Activated T-cell treated with anti-CD3 and anti-CD28 coated beads, Interleukin-2, amount 50 U/mL, for 48 hours (primary cell): ENCODE measurements around the gene TAB3.

Experiments
- DNase-seq, 2 experiments: peaks; one replicate each; pipeline ENCODE4 v3.0.0-alpha.2; 2020

Gene TAB3

GRCh38 chrX:30889147-30890140 is at the start of gene TAB3:
TSS of gene TAB3 (minus strand) at chrX:30889254. CDS start at chrX:30859588, 29,666 bp downstream.
- peak; percentile 90 to 91 for DNase-seq

DNA sequence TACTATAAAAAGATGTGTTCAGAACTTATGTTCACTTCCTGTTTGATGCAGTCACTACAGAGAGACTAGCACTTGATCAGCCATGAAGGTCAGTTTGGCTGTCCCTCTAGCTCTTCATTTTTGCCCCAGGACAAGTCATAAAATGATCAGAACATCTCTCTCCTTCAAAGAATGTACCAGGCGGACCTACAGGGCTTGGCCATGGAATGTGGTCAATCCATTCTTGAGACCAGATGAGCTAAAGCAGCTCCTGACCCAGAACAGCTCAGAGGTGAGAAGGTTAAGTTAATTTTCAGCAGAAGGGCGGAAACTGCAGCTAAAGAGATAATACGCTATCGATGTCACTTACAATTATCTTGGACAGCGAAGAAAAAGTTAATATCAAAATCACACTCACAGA is 49.2 kb upstream of the TAB3 start:
- no peak for DNase-seq

DNA sequence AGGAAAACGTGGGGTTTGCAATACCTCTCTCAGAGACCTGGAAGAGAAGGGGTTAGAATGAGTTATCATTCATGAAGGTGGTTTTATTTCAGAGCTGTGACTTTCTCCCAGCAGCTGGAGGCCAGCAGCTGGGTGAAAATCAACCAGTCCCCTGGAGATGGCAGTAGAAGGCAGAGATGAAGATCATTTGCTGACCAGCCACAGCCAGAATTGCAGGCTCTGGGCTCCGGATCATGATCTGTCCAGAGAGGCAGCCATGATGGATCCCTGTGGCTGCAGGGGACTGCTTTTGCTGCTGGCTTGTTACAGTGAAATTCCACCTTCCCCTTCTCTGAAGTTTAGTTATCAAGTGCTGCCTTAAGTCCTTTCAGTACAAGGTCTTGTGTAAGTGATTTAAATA is 46.9 kb upstream of the TAB3 start:
- no peak for DNase-seq

DNA sequence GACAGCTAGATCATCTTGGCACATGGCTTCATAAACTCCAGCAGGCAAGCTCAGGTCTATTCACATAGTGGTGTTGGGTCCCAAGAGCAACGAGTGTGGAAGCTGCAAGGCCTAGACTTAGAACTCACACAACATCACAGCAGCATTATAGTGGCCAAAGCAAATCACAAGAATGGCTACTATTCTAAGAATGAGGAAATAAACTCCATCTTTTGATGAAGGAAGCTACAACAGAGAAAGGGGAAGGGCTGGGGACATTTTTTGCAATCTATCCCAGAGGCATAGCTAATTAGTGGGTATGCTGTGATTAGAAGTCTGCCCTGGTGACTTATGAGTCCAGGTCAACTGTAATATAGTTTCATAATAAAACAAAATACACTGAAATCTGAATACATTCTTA is 42.9 kb upstream of the TAB3 start:
- no peak for DNase-seq

DNA sequence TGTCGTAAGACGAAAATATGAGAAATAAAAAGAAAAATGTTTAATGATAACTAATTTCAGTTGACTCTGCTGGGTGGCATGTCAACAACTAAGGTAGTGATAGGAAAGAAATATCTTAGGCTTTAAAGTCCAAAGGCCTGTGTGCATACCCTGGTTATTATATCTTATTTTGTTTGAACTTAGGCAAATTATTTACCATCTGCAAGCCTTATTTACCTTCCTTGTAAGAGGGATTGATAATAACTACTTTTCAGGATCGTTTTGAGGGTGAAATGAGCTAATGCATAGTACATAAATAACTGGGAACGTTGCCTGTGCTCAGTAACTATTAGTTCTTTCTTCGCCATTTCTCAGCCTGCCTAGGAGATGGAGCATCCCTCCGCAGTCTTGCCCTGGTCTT is 41.6 kb upstream of the TAB3 start:
- DNase-seq: no peak

GRCh38 chrX:30930143-30930542 is 41.1 kb upstream of the TAB3 start:
- no peak for DNase-seq

DNA sequence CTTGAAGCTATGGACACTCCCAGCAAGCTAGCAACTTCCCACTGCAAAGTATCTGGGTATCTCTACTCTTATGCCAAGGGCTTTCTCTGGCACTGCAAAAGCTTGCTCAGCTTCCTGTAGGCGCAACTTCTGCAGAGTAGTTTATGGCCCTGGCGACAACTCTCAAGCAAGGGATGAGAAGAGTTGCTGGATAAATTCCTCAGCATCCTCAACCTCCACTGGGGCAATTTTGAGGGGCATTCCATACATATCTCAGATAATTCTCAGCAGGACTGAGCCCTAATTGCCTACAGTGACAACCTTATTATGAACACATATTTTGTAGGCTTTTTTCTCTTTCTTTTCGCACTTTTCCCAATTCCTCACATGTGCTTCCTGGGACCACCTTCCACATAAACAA is 31.2 kb upstream of the TAB3 start:
- no peak for DNase-seq

- no peak for DNase-seq
These were observed 29.4 kb upstream of the TAB3 start for GRCh38 chrX:30918480-30918879.

GRCh38 chrX:30913492-30913891 is 24.4 kb upstream of the TAB3 start:
- no peak for DNase-seq

- peak in 1 of 2 experiments; percentile 32 for DNase-seq
These were observed 21.2 kb upstream of the TAB3 start for GRCh38 chrX:30910124-30910860.

DNA sequence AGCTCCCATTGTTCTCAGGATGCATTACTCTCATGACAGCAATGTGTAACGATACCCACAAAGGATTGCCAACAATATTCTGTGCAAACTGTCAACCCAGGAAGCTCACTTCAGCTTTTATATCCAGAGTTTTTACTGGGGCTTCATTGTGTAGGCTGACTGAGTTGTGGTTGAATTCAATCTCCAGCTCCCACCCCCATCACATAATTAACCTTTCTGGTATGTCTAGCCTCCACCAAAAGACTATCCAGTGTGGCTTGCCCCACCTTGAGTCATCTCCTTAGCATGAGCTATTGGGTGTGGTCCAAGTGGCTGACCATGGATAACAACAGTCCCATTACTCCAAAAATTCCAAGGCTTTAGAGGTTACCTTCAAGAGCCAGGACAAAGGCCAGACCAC is 17.7 kb upstream of the TAB3 start:
- DNase-seq: no peak

DNA sequence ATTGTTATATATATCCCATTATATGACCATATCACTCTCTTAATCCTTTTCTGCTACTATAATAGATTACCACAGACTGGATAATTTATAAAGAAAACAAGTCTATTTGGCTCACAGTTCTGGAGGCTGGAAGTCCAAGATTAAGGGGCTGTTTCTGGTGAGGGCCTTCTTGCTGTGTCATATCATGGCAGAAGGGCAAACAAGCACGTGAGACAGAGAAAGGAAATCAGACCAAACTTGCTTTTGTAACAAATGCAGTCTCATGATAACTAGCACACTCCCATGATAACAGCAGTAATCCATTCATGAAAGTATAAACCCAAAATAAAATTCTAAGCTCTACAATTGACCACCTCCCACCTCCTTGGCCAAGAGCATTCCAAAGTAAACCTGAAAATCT is 16.3 kb upstream of the TAB3 start:
- no peak for DNase-seq

GRCh38 chrX:30904632-30905031 is 15.6 kb upstream of the TAB3 start:
- no peak for DNase-seq

DNA sequence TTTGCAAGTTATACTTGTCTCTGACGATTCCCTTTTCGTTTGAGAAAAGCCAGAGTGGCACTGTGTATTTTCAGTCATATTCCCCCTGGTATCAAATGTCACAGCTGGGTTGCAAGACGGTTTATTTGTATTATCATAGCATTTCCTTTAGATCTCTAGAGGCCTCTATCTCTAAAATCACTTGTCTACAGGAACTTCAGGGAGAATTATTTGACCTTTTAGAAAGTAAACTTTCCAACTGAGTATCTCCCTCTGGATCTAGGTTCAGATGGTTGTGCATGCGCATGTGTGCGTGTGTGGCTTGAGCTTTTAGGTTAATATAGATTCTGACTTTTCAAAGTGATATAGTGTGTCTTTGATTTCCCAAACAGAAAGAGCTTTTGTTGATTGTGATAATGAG is 15.1 kb upstream of the TAB3 start:
- DNase-seq: no peak

DNA sequence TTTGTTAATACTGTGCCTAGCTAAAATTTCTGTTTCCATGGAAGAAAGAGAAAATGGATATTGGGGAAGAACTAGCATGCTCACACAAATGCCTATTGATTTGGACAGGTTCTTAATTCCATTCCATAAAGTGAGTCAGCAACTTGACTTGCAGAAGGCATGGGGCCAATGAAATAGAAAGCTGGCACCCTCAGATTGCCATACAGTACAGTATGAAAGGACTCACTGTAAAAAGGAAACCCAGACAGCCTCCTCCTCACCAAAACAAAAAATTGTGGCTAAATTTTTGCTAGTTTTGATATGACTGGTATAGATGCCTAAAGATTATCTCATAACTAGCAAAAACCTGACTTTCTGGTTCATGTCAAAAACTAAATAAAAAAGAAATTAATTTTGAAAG is 11.2 kb upstream of the TAB3 start:
- DNase-seq: no peak

DNA sequence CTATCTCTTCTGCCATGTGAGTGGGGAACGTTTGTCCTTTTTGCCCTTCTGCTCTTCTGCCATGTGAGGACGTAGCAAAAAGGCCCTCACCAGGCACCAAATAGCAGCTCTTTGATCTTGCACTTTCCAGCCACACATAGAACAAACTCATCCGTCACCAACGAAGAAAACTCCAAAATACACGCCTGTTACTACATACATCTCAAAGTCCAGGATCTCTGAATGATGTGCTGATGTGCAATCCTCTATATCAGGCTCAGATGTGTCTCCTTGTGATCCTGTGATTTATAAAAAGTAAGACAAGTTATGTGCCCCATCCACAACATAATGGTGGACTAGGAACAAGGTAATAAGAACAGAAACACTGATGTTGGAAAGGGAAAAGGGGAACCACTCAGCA is 9.8 kb upstream of the TAB3 start:
- DNase-seq: no peak

DNA sequence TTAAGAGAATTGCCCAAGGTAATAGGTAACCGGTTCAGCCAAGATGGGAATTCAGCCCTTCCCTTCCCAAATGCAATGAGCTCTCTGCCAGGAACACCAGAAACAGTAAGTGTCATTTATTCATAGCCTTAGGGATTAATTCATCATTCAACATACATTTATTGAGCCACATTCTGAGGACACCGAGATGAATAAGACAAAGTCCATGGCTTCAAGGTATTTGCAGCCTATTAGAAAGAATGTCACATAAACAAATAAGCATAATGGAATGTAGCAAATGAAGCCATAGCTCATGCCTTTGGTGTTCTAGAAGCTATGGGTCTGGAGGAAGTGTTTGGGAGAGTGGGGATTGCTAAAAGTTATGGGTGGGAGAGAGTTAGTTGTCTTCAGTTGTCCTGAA is 6.3 kb upstream of the TAB3 start:
- DNase-seq: no peak

- DNase-seq: no peak
These were observed 4.2 kb upstream of the TAB3 start for GRCh38 chrX:30893206-30893605.

DNA sequence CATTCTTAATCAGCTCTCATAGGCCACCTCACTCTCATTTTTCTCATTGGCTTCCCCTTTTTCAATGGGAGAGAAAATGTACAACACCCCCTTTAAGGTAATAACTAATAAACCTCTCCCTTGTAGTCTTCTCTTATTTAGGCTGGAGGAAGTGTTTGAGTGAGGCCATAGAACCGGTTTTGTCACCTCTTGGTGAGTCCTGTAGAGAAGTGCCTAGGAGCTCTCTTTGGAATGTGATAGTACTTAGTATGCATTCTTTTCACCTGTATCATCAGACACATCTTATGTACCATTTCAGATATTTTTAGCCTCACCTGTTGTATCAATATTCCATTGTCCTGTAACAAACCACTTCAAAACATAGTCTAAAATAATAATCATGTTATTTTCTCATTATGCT is 3.5 kb upstream of the TAB3 start:
- DNase-seq: no peak

DNA sequence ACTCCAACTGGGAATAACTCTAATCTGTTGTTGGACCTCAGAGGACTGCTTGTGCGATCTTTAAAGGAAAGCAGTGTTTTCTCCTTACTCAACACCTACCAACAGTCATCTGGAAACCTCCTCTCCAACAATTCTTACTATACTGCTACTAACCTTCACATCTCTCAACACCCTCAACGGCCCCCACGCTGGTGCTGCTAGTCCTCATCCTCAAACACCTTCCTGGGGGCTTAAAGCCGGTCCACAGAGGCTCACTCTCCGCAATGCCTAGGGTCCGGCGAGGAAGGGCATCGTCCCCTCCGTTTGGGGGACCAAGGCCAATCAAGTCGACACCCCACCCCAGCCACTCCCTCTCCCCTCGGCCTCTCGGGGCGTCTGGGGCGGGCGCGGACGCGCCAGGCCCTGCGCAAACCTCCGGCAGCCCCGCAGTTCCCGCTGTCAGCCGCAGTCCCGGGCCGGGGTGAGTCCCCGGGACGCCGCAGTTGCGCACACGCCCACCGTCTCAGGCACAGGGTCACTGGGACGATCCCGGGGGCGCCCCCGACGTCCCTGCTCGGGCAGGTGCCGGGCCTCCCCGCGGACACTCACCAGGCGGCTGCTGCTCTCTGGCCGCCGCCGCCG is 418 bp downstream of the TAB3 start:
- peak; percentile 56 to 57 for DNase-seq

DNA sequence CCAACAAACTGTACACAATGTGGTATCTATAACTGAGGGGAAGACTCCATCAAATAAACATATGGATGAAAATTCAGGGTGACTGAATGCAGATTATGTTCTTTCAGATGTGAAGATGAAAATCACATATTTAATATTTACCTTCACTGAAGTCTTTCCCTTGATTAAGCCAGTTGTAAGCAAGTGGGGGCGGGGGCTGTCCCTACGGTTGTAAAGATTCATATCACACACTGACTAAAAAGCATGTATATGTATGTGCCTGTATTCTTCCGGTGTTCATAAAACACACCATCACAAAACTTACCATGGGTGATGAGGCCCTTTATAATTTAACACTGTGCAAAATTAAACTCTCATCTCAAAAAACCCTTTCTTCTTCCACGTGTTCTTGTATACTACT is 1.3 kb downstream of the TAB3 start:
- peak; percentile 65 to 70 for DNase-seq

DNA sequence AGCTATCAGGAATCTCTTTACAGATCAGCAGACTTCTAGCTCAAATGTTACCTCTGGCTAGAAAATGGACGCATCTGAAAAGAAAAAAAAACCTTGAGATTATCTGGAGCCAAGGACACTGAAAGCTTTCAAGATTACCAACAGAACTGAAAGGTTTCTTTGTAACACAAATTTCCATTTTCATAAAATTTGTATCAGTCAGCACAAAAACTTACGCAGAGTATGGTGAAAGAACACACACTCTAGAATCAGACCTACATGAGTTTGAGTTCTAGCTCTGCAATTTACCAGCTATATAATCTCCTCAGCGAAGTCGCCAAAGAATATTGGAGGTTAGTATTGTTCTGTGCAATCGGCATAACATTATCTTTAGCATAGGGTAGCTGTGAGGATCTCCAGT is 1.8 kb downstream of the TAB3 start:
- no peak for DNase-seq

DNA sequence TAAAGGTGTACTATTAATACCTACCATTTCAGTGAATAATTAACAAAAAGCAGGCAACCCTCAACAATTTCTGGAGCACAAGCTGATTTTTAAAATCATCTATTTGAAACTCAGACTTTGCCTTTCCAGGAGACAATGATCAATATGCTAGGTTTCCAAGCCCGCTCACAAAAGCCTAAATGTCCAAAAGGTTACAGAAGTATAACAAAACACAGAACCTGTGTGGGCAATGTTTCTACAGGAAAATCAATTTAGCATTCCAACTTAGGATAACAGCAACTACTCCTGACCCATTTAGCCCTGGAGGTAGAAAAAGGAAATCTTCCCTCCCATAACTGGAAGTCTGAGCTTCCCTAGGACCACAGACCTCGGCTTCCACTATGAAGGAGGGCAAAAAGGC is 3.9 kb downstream of the TAB3 start:
- no peak for DNase-seq

DNA sequence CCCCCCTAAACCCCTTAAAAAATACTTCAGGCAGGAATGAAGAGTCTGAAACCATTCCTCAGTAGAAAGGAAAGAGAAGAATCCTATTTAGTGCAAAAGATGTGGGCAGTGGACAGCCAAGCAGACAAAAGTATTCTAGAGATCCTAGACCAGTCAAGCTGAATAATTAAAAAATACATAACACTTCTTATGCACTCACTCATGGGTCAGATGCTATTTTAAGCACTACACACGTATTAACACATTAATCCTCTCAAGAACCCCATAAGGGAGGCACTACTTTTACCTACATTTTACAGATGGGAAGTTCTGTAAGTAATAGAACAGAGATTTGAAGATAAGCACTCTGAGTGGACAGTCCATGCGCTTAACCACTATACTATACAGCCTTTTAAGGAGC is 5.9 kb downstream of the TAB3 start:
- no peak for DNase-seq
